SK-N-SH (cell line): ENCODE results near the gene FAAP20. TPM values are rescaled to one million over a fixed set of nuclear protein-coding genes. Genes with fewer than 3 reads are reported as not detected.

Experiments
- CTCF ChIA-PET: fragments of 300-600, 350-600 bp; formaldehyde crosslinking; extraction: SDS; loops from one replicate; lab custom pipeline; 2021; lab: Yijun Ruan, JAX
- POLR2A ChIA-PET: fragments of 350-600 bp; sonication (Branson Sonifier 250); formaldehyde crosslinking; extraction: SDS; loops from one replicate; lab custom pipeline; 2020; ENCODE audit warnings: antibody characterized with exemption, inconsistent platforms; lab: Yijun Ruan, JAX
- DNase-seq: peaks from one replicate; pipeline ENCODE4 v3.0.0; 2012
- H2AFZ ChIP-seq: fragments of 200-600 bp; sonication (generic); 2 replicates; pipeline ENCODE4 v1.8.1; 2016; ENCODE audit warnings: antibody characterized with exemption, mild to moderate bottlenecking, low read depth
- H3F3A ChIP-seq: fragments of 200-600 bp; sonication (generic); replicated peaks from 2 replicates; pipeline ENCODE3; 2016; ENCODE audit warnings: antibody characterized with exemption, mild to moderate bottlenecking; ENCODE audit not compliant: insufficient read depth
- H3K27ac ChIP-seq, 2 experiments: fragments of 200-500 bp in 1 of 2; fragments of 200-600 bp in 1 of 2; sonication (Bioruptor generic) in 1 of 2; sonication (generic), shearing (Covaris generic) in 1 of 2; 2 replicates each; pipeline versions ENCODE4 v1.5.1 to v1.6.1; 2014 to 2016; ENCODE audit warnings: low read depth in 2 of 2, inconsistent platforms in 1 of 2, low read length in 1 of 2, mild to moderate bottlenecking in 1 of 2, mixed read lengths in 1 of 2
- H3K27me3 ChIP-seq: fragments of 200-600 bp; sonication (generic), shearing (Covaris generic); 2 replicates; pipeline ENCODE4 v1.6.1; 2016; ENCODE audit warnings: mixed run types; ENCODE audit not compliant: insufficient read depth
- H3K36me3 ChIP-seq, 2 experiments: fragments of 200-500 bp in 1 of 2; fragments of 200-600 bp in 1 of 2; sonication (Bioruptor generic) in 1 of 2; sonication (generic) in 1 of 2; replicated peaks in 1 of 2; 2 replicates each; pipeline versions ENCODE3 to v1.5.1; 2014 to 2016; ENCODE audit warnings: low read length in 1 of 2, mild to moderate bottlenecking in 1 of 2; ENCODE audit not compliant: insufficient read depth in 2 of 2, control insufficient read depth in 1 of 2
- H3K4me1 ChIP-seq, 2 experiments: fragments of 200-500 bp in 1 of 2; fragments of 200-600 bp in 1 of 2; sonication (Bioruptor generic) in 1 of 2; sonication (generic), shearing (Covaris generic) in 1 of 2; 2 replicates each; pipeline versions ENCODE4 v1.5.1 to v1.6.1; 2014 to 2016; ENCODE audit warnings: low read depth in 1 of 2, low read length in 1 of 2, mixed run types in 1 of 2; ENCODE audit not compliant: insufficient read depth in 2 of 2, control insufficient read depth in 1 of 2
- H3K4me2 ChIP-seq: fragments of 200-600 bp; sonication (generic), shearing (Covaris generic); 2 replicates; pipeline ENCODE4 v1.6.1; 2017; ENCODE audit warnings: mixed run types
- H3K4me3 ChIP-seq, 2 experiments: fragments of 200-500 bp in 1 of 2; fragments of 200-600 bp in 1 of 2; sonication (Bioruptor generic) in 1 of 2; sonication (generic), shearing (Covaris generic) in 1 of 2; 2 replicates each; pipeline versions ENCODE4 v1.5.1 to v1.8.1; 2014 to 2016; ENCODE audit warnings: low read depth in 2 of 2, inconsistent platforms in 1 of 2, low read length in 1 of 2, mild to moderate bottlenecking in 1 of 2, mixed read lengths in 1 of 2, moderate library complexity in 1 of 2
- H3K79me2 ChIP-seq: fragments of 200-600 bp; sonication (generic); 2 replicates; pipeline ENCODE4 v1.8.1; 2017; ENCODE audit warnings: mild to moderate bottlenecking; ENCODE audit not compliant: insufficient read depth
- H3K9ac ChIP-seq: fragments of 200-600 bp; sonication (generic); 2 replicates; pipeline ENCODE4 v1.6.1; 2017; ENCODE audit warnings: mixed run types
- H3K9me2 ChIP-seq: fragments of 200-600 bp; sonication (generic); 2 replicates; pipeline ENCODE4 v1.6.1; 2017; ENCODE audit warnings: mixed run types
- H3K9me3 ChIP-seq: fragments of 200-600 bp; sonication (generic); 2 replicates; pipeline ENCODE4 v1.6.1; 2017; ENCODE audit warnings: mixed run types, mild to moderate bottlenecking, moderate library complexity
- H4K20me1 ChIP-seq: fragments of 200-600 bp; sonication (generic); 2 replicates; pipeline ENCODE4 v1.6.1; 2017; ENCODE audit warnings: mild to moderate bottlenecking, mixed run types; ENCODE audit not compliant: insufficient read depth
- CHD2 ChIP-seq: fragments of 150-350 bp; IDR thresholded peaks from 2 replicates; pipeline ENCODE4 v1.6.1; 2018; ENCODE audit warnings: low read length; ENCODE audit not compliant: partially characterized antibody
- EP300 ChIP-seq, 2 experiments: IDR thresholded peaks; 2 replicates each; pipeline versions ENCODE4 v1.4.0 to v1.6.1; 2012; ENCODE audit warnings: borderline replicate concordance in 1 of 2, low read depth in 1 of 2, low read length in 1 of 2
- GABPA ChIP-seq: IDR thresholded peaks from 2 replicates; pipeline ENCODE4 v1.4.0; 2012; ENCODE audit warnings: low read depth, mild to moderate bottlenecking
- JUND ChIP-seq: IDR thresholded peaks from 2 replicates; pipeline ENCODE4 v1.4.0; 2012
- NFIC ChIP-seq: IDR thresholded peaks from 2 replicates; pipeline ENCODE4 v1.4.0; 2012; ENCODE audit warnings: borderline replicate concordance
- NRF1 ChIP-seq: IDR thresholded peaks from 2 replicates; pipeline ENCODE4 v1.6.1; 2012; ENCODE audit warnings: low read depth, mild to moderate bottlenecking, low read length
- RCOR1 ChIP-seq: fragments of 150-350 bp; IDR thresholded peaks from 2 replicates; pipeline ENCODE4 v1.6.1; 2017; ENCODE audit warnings: antibody characterized with exemption, low read length
- REST ChIP-seq: IDR thresholded peaks from 2 replicates; pipeline ENCODE4 v1.6.1; 2012; ENCODE audit warnings: mild to moderate bottlenecking, low read depth, low read length, moderate library complexity
- RXRA ChIP-seq: IDR thresholded peaks from 2 replicates; pipeline ENCODE4 v1.4.0; 2012; ENCODE audit warnings: low read depth, mild to moderate bottlenecking, borderline replicate concordance
- SIN3A ChIP-seq: IDR thresholded peaks from 2 replicates; pipeline ENCODE4 v1.6.1; 2012; ENCODE audit warnings: low read depth, mild to moderate bottlenecking, low read length, moderate library complexity, borderline replicate concordance
- SMC3 ChIP-seq: IDR thresholded peaks from 2 replicates; pipeline ENCODE4 v1.6.1; 2012; ENCODE audit warnings: low read depth, low read length, improper control_type of control experiment
- TAF1 ChIP-seq: IDR thresholded peaks from 2 replicates; pipeline ENCODE4 v1.6.1; 2012; ENCODE audit warnings: low read depth, mild to moderate bottlenecking, low read length, moderate library complexity, borderline replicate concordance
- TCF12 ChIP-seq: IDR thresholded peaks from 2 replicates; pipeline ENCODE4 v1.4.0; 2012
- USF2 ChIP-seq: fragments of 150-350 bp; IDR thresholded peaks from 2 replicates; pipeline ENCODE4 v1.6.1; 2017; ENCODE audit warnings: antibody characterized with exemption, low read length, low read depth, borderline replicate concordance
- YY1 ChIP-seq: IDR thresholded peaks from 2 replicates; pipeline ENCODE4 v1.4.0; 2012; ENCODE audit warnings: low read depth, mild to moderate bottlenecking
- ZBTB33 ChIP-seq: IDR thresholded peaks from 2 replicates; pipeline ENCODE4 v1.4.0; 2012; ENCODE audit warnings: low read depth, borderline replicate concordance
- WGBS: methylation state at CpG from one replicate; pipeline ENCODE4 v1.1.6; 2017; ENCODE audit warnings: low lambda C conversion rate; 5-methylcytosine and 5-hydroxymethylcytosine counted together
- polyA plus RNA-seq, 3 experiments: library from polyadenylated mRNA; depleted of rRNA; stranded (reverse); fragments of >200 nt; gene quantifications; 2 replicates each; pipeline ENCODE4 v1.2.3, GENCODE V29; 2012

FAAP20 gene
- polyA plus RNA-seq, 1 of the 3 experiments (the other 2 are of a cell fraction), result 58.3 TPM

- H3K9ac ChIP-seq, result no peak overlapping the region
- WGBS, result 96% methylated on average over 4 of the region's 7 CpGs
- no peaks in the 10 kb centered on the region for H3K27me3 ChIP-seq
- H3K4me3 ChIP-seq, result no peak overlapping the region; a peak in 1 of 4 replicates
- H3K4me2 ChIP-seq, result no peak overlapping the region
- no peaks in the 10 kb centered on the region for H3K9me3 ChIP-seq
- peaks cover 0 to 4% of the 10 kb centered on the region in 2 experiments for H3K36me3 ChIP-seq
- CTCF ChIA-PET, result interaction anchor here (1.1 to 5.4 kb wide), 2 partner anchors 12 to 23 kb away, joined by 4 to 59 read pairs; no protein-coding TSS in a partner anchor
- no peaks in the 10 kb centered on the region for H3F3A ChIP-seq
- H4K20me1 ChIP-seq, result no peaks in the 10 kb centered on the region
- no peaks in the 10 kb centered on the region; a peak in 1 of 4 replicates for H3K4me1 ChIP-seq
- H3K9me2 ChIP-seq, result no peaks in the 10 kb centered on the region
- DNase-seq, result no peak
- H2AFZ ChIP-seq, result no peak overlapping the region
- H3K79me2 ChIP-seq, result no peaks in the 10 kb centered on the region
- no peak overlapping the region for H3K27ac ChIP-seq
- TF ChIP-seq EP300 (IDR thresholded peaks at IDR 0.05; ENCODE audit: borderline replicate concordance in 1 of 2, low read depth in 1 of 2, low read length in 1 of 2), result no peak
- TF ChIP-seq CHD2, result no peak
- TF ChIP-seq USF2, result no peak
- TF ChIP-seq RXRA, result no peak
- TF ChIP-seq ZBTB33, result no peak
- TF ChIP-seq NRF1, result no peak
- TF ChIP-seq GABPA, result no peak
- TF ChIP-seq YY1, result no peak
- TF ChIP-seq NFIC, result no peak
- no peak for TF ChIP-seq SIN3A
- no peak for TF ChIP-seq SMC3
- TF ChIP-seq JUND, result no peak
- no peak for TF ChIP-seq RCOR1
- no peak for TF ChIP-seq TCF12
- TF ChIP-seq TAF1, result no peak
- TF ChIP-seq REST, result no peak
- TF ChIP-seq, all 33 proteins: peak for 0
- POLR2A ChIA-PET, result no interaction called here
Observed at GRCh38 chr1:2163205-2163604, 31.4 kb downstream of the FAAP20 start.
